NCI-H82 (cell line): ENCODE measurements around the gene CSNK1A1L.

Experiments used
- DNase-seq: peaks from one replicate; lab custom pipeline; 2025; lab: John Stamatoyannopoulos, UW

CSNK1A1L gene

DNA sequence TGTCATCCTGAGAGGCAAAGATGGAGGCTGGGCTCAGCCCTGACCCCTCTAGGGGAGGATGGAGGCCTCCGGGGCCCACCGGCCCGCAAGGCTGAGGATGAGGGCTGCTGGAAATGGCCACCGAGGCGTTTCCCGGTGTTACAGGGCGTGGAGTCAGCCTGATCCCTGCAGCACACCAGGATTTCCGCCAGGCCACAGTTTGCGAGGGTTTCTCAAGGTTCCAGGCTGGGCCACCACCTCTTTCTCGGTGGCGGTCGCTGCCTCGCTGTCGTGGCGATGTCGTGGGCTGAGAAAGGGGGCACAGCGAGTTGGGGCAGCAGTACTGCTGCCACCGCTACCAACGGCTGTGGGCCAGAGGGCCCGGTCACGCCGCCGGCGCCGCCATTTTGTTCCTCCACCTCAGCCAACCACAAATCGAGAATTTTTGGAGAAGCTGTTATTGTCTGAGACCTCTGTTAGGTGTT is at the start of gene CSNK1A1L:
Gene CSNK1A1L, minus strand, starts transcription at position 414 of the 464 bp plus-strand sequence. Its CDS starts 408 bp downstream, at position 6.
- DNase-seq, result no peak

DNA sequence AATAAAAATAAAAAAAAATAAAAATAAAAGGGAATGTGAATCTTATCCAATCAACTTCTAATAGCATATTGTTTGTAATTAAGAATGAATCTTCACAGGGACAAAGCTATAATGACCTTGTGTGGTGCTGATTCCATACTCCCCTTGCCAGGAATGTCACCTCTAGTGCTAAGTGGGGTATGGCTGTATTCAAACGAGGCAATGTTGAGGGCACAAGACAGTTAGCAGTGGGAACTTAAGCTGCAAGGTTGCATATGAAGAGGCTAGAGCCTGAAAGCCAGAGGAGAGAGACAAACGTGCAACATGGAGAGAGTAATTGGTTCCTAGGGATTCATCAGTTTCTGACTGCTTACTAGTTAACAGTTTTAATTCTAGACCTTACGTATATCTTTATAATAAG is 43.9 kb upstream of the CSNK1A1L start:
- peak; percentile 53 for DNase-seq

DNA sequence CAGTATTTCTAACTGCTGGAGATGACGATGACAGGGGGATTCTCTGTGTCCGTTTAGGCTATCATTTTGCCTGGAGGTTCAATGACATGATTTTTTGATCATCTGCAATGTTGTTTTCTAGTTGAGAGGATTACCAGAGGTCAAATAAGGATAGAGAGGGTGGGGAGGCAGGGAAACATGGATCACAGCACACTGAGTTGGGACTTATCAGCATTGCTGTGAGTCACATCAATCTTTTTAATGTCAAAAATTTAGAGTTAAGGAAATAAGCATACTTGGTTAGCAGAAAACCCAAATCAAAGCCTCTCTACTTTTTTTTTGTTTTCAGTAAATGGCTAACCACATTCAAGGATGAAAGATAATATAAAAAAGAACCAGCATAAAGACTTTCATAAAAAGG is 43.0 kb upstream of the CSNK1A1L start:
- peak; percentile 92 for DNase-seq

DNA sequence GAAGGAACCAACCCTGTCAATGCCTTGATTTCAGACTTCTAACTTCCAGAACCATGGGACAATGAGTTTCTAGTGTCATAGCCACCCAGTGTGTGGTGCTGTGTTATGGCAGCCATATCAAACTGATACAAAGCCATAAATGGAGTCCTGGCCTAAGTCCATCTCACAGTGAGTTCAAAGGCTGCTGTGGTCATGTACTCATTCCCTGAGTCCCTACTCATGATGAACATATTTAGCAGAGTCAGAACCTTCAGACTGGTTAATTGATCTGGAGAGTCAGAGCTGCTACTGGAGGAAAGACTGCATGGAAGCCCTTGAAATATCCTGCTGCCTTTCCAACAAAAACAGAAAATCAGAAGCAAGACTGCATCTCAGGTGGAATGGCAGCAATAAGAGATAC is 39.2 kb upstream of the CSNK1A1L start:
- no peak for DNase-seq

DNA sequence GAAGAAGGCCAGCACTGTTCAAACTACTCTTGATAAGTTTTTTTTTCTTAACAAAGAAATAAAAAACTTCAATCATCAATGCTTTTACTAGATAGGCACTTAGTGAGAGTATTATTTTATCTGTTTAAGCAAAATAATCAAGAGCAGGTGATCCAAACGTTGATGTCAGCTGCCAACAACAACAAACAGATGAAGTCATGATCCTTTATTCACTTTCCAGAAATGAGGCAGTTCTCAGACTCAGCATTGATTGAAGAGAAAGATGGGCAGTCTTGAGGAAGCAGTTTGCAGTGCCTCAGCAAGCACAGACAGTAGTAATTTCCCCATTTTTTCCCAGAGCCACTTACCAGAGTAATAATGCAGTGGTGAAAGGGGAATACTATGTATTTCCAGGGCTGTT is 38.4 kb upstream of the CSNK1A1L start:
- no peak for DNase-seq

- no peak for DNase-seq
These were observed 37.4 kb upstream of the CSNK1A1L start for GRCh38 chr13:37142877-37143276.

- DNase-seq, result no peak
These were observed 35.5 kb upstream of the CSNK1A1L start for GRCh38 chr13:37141011-37141410.

DNA sequence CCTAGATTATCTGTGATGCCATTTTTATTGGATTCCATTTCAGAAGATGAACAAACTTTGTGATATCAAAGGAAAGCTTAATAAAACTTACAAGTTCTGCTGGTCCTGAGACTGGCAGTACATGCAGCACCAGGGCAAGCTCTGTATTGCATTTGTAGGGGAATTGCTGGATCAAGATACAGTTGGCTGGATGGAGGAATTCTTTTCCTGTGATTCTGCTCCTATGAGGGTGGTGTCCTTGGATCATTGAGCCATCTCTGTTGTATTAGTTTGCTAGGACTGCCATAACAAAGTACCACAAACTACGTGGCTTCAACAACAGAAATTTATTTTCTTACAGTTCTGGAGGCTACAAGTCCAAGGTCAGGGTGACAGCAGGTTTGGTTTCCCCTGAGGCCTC is 33.9 kb upstream of the CSNK1A1L start:
- no peak for DNase-seq

- peak; percentile 22 for DNase-seq
These were observed 33.5 kb upstream of the CSNK1A1L start for GRCh38 chr13:37138926-37139325.

GRCh38 chr13:37138169-37138568 is 32.7 kb upstream of the CSNK1A1L start:
- DNase-seq, result peak; percentile 49

DNA sequence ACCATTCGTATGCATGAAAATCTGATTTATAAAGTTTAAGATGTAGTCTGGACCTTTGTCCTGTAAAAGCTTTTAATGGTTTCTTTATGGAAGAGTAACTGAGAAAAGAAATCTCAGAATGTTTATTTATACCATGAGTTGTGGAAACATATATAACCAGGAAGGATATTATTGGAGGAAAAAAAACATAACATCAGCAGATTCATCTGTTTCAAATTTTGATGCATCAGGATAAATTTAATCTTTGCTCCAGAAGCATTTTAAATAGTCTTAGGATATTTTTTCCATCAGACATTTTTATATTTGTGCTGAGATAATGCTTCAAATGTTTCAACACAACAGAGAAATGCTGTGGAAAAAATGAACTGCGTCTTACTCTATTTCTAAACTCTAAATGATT is 31.2 kb upstream of the CSNK1A1L start:
- DNase-seq, result no peak

DNA sequence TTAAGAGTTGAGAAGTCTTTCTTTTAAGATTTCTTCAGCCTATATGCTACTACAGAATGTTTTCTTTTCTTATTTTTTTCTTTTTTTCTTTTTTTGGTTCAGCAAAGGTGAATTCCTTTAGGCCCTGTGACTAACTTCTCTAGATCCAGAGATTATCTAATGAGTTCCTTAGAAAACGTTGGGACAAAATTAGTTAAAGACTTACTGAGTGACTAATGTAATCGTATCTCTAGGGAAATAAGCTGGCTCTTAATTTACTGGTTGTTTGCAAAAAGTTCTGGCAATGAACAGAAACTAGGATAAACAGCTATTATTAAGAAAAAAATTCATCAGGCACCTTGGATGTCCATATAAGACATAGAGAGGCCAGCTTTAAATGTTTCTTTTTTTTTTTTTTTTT is 30.7 kb upstream of the CSNK1A1L start:
- no peak for DNase-seq

DNA sequence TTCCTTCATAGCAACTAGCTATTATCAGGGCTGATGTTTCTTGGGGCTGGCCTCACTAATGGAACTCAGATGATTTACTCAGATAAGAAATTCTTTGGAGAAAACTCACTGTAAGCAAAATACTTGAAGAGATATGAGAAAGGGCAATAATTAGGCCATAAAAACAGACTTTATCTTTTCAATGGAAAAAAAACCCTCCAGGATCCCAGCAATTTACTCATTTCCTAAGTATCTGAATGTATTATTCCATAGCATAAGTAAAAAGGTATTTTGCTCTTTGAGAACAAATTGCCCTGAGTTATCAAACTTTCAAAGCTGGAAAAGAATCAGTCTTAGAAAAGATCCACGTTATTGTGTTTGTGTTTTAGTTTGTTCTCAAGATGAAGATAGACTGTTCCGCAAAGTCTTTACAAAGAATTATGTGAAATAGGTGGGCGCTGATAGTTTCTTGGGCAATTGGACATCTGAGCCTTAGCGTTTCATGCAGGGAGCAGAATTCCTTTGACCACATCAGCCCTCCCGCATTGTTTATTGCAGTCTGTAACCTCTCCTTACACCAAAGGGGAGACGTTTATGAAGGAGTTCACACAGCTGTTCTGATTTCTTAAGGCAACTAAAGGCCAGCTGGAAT is 29.1 kb upstream of the CSNK1A1L start:
- no peak for DNase-seq

DNA sequence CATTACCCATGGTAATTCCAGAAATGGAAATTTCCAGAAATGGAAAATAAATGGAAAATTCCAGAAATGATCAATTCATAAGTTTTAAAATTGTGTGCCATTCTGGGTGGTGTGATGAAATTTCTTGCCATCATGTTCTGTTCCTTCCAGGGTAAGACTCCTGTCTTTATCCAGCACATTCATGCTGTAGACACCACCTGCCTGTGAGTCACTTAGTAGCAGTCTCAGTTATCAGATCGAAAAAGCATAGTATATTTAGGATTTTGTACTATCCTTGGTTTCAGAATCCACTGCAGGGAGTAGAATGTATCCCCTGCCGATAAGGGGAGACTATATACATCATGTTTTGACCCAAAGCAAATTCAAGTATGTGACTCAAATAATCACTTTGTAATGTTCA is 26.7 kb upstream of the CSNK1A1L start:
- DNase-seq, result no peak

DNA sequence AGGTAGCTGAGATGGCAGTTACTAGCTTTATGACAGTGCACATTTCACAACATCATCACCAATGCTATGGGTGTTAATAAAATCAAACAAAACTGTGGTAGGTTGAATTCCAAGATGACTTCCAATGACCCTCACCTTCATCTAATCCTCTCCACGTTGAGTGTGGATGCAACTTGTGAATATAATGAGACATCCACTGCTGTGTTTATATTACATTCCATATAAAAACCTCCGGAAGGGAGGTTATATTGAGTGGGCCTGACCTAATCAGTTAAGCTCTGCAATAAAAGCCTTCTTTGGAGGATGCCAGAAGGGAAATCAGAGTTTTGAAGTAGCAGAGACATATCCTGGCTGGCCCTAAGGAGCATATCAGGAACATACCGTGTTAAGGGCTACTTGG is 25.6 kb upstream of the CSNK1A1L start:
- no peak for DNase-seq

DNA sequence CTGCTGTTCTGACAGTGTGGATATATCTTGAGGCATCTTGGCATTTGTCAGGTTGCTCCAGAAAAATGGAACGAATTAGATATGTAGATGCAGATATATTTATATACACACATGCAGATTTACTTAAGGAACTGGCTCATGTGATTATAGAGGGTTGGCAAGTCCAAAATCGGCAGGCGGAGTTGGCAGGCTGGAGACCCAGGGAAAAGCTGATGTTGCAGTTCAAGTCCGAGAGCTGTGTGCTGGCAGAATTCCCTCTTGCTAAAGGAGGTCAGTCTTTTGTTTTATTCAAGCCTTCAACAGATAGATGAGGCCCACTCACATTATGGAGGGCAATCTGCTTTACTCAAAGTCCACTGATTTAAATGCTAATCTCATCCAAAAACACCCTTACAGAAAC is 24.4 kb upstream of the CSNK1A1L start:
- DNase-seq, result no peak

- no peak for DNase-seq
These were observed 22.3 kb upstream of the CSNK1A1L start for GRCh38 chr13:37127691-37128241.

DNA sequence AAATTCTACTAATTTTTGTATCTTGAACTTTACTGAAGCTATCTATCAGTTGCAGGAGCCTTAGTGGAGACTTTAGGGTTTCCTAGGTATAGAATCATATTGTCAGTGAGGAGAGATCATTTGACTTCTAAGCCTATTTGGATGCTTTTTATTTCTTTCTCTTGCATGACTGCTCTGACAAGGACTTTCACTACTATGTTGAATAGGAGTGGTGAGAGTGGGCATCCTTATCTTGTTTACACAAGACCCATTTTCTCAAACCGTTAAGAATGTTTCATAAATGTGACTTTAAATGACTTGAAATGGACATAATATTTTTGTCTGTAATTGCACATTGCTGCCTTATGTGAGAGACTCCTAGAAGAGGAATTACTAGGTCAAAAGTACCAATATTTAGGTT is 17.9 kb upstream of the CSNK1A1L start:
- no peak for DNase-seq

- DNase-seq, result no peak
These were observed 12.6 kb upstream of the CSNK1A1L start for GRCh38 chr13:37118016-37118415.

DNA sequence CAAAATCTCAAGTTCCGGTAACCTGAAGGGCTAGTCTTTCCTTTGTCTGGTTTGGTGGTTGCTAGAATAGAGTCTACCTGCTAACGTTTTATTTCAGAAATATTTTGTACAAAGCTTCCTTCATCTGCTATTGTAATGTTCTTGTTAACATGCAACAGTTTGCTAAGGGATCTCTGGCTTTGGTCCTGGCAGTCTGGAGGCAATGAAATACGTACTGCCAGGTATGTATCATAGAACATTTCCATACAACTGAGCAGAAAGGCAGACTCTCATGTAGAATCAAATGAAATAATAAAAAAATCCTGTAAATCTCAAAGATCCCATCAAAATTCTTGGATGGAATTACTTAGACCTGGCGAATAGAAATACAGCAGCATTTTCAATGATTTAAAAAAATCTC is 8.8 kb upstream of the CSNK1A1L start:
- no peak for DNase-seq

DNA sequence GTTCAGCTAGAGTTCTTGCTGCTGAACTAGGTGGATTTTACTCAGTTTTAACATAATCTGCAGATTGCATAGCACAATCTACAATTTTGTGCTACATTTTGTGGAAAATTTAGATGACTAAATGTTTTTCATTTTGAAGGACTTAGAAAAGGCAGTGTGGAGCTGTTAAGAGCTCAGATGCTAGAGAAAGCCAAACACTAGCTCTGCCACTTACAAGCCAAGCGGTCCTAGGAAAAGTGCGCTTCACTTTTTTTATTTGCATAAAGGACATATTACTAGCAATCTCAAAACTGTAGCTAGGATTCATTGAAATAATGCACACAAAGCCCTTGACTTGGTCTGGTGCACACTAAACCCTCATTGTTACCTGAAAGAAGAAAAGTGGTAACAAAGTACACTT is 8.1 kb upstream of the CSNK1A1L start:
- DNase-seq, result no peak

GRCh38 chr13:37109051-37109678 is 3.7 kb upstream of the CSNK1A1L start:
- peak; percentile 77 for DNase-seq

- DNase-seq, result no peak
These were observed 2.4 kb upstream of the CSNK1A1L start for GRCh38 chr13:37107868-37108267.

GRCh38 chr13:37107456-37107855 is 2.0 kb upstream of the CSNK1A1L start:
- DNase-seq, result no peak
